ENCODE measurements around the gene ZNF84. TPM values are rescaled to one million over a fixed set of nuclear protein-coding genes. Genes with fewer than 3 reads are reported as not detected.
A peak's percentile ranks its signal among the peaks of the same experiment; 100 is the strongest.

ZNF84 gene
- total and polyA plus RNA-seq, 10 of the 15 experiments (the other 5 are each of a cell fraction or from before 2014, with no cell fraction given) = 10.4 to 35.3 (median 16.6) TPM

DNA sequence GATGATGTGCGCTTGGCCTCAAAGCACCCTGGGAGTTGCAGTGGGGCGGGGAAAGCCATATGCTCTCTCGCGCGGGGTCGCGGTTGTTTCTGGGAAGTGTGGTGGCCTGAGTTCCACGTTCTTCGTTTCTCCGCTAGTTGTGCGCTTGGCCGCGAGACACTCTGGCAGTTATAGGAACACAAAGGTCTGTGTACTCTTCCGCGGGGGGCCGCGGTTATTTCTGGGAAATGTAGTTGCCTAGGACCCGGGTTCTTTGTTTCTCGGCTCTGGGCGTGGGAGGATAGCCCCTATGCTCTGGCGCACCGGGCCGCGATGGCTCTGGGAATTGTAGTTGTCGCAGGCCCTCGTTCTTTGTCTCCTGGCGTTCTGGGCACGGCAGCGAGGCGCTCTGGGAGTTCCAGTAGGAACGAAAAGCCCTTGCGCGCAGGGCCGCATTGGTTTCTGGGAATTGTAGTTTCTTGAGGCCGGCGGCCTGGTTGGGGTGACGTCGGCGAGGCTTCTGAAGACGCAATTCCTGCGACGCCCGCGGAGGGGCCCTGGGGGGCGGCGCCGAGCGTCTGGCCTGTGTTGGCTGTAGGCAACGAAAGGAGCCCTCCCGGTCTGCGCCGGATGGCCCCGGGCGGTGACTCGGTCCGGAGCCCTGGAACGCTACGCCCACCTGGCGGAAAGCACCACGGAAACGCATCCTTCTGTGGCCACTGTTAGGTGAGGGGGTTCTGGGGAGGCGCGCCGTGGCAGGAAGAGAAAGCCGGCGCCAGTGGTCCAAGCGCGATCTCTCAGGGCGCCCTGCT, 43.3 kb downstream of the ZNF84 start, which contains the start of gene ZNF140 (continued):
- TF ChIP-seq, protein P1, sequence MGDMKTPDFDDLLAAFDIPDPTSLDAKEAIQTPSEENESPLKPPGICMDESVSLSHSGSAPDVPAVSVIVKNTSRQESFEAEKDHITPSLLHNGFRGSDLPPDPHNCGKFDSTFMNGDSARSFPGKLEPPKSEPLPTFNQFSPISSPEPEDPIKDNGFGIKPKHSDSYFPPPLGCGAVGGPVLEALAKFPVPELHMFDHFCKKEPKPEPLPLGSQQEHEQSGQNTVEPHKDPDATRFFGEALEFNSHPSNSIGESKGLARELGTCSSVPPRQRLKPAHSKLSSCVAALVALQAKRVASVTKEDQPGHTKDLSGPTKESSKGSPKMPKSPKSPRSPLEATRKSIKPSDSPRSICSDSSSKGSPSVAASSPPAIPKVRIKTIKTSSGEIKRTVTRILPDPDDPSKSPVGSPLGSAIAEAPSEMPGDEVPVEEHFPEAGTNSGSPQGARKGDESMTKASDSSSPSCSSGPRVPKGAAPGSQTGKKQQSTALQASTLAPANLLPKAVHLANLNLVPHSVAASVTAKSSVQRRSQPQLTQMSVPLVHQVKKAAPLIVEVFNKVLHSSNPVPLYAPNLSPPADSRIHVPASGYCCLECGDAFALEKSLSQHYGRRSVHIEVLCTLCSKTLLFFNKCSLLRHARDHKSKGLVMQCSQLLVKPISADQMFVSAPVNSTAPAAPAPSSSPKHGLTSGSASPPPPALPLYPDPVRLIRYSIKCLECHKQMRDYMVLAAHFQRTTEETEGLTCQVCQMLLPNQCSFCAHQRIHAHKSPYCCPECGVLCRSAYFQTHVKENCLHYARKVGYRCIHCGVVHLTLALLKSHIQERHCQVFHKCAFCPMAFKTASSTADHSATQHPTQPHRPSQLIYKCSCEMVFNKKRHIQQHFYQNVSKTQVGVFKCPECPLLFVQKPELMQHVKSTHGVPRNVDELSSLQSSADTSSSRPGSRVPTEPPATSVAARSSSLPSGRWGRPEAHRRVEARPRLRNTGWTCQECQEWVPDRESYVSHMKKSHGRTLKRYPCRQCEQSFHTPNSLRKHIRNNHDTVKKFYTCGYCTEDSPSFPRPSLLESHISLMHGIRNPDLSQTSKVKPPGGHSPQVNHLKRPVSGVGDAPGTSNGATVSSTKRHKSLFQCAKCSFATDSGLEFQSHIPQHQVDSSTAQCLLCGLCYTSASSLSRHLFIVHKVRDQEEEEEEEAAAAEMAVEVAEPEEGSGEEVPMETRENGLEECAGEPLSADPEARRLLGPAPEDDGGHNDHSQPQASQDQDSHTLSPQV (IDR thresholded peaks at IDR 0.05) = no peak
- peak; percentile 50 for TF ChIP-seq FOXK2 (IDR thresholded peaks at IDR 0.05)
- no peak for TF ChIP-seq BMI1 (IDR thresholded peaks at IDR 0.05; ENCODE audit: borderline replicate concordance)
- TF ChIP-seq JUNB (IDR thresholded peaks at IDR 0.05) = no peak
- no peak for TF ChIP-seq POLR2AphosphoS2 (IDR thresholded peaks at IDR 0.05; ENCODE audit: low read depth, low read length)
- no peak for TF ChIP-seq ZNF24 (IDR thresholded peaks at IDR 0.05)
- no peak for TF ChIP-seq SMC3 (IDR thresholded peaks at IDR 0.05; ENCODE audit: borderline replicate concordance, low read length)
- TF ChIP-seq RFX5 (IDR thresholded peaks at IDR 0.05; ENCODE audit: low read depth, low read length) = no peak
- TF ChIP-seq ZNF687 (IDR thresholded peaks at IDR 0.05) = no peak
- TF ChIP-seq NRF1 (conservative IDR thresholded peaks at IDR 0.05; ENCODE audit: low read depth, low read length) = no peak
- no peak; the same call in 1 of the 2 replicates for TF ChIP-seq CBX5 (IDR thresholded peaks at IDR 0.05; ENCODE audit: low read depth)
- no peak for TF ChIP-seq ZZZ3 (IDR thresholded peaks at IDR 0.05; ENCODE audit: control insufficient read depth, insufficient read length, low read depth)
- TF ChIP-seq, protein P2, sequence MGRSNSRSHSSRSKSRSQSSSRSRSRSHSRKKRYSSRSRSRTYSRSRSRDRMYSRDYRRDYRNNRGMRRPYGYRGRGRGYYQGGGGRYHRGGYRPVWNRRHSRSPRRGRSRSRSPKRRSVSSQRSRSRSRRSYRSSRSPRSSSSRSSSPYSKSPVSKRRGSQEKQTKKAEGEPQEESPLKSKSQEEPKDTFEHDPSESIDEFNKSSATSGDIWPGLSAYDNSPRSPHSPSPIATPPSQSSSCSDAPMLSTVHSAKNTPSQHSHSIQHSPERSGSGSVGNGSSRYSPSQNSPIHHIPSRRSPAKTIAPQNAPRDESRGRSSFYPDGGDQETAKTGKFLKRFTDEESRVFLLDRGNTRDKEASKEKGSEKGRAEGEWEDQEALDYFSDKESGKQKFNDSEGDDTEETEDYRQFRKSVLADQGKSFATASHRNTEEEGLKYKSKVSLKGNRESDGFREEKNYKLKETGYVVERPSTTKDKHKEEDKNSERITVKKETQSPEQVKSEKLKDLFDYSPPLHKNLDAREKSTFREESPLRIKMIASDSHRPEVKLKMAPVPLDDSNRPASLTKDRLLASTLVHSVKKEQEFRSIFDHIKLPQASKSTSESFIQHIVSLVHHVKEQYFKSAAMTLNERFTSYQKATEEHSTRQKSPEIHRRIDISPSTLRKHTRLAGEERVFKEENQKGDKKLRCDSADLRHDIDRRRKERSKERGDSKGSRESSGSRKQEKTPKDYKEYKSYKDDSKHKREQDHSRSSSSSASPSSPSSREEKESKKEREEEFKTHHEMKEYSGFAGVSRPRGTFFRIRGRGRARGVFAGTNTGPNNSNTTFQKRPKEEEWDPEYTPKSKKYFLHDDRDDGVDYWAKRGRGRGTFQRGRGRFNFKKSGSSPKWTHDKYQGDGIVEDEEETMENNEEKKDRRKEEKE (IDR thresholded peaks at IDR 0.05) = no peak
- no peak for TF ChIP-seq IRF5 (IDR thresholded peaks at IDR 0.05; ENCODE audit: borderline replicate concordance)
- TF ChIP-seq GATAD2B (conservative IDR thresholded peaks at IDR 0.05; ENCODE audit: low read depth) = peak; percentile 86
